NCI-H146 treated with DMSO at 0.1 percent for 48 hours (cell line): ENCODE results near the gene CAMSAP1.

Source experiments
- DNase-seq: peaks from one replicate; lab custom pipeline; 2025; ENCODE audit not compliant: unreplicated experiment; lab: John Stamatoyannopoulos, UW

Gene CAMSAP1

DNA sequence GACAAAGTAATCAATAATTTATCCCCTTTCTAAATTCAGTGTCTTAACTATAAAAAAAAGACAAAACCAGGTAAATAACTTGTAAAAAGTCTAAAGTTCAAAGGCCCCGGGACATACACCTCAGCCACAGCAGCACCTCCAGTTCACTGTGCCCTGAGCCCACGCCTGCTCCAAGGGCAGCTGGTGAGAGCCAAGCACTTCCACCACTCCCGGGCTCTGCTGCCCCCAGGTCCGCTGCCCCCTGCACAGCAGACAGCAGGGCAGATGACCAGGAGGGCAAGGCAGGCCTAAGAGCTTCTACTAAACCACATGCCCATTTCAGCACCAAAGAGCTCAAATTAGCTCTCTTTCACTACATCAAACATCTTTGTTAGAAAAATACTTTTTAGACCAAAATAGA lies 91.9 kb downstream of the CAMSAP1 start:
- no peak for DNase-seq

- no peak for DNase-seq
Observed at GRCh38 chr9:135814421-135815095, 92.8 kb downstream of the CAMSAP1 start.

DNA sequence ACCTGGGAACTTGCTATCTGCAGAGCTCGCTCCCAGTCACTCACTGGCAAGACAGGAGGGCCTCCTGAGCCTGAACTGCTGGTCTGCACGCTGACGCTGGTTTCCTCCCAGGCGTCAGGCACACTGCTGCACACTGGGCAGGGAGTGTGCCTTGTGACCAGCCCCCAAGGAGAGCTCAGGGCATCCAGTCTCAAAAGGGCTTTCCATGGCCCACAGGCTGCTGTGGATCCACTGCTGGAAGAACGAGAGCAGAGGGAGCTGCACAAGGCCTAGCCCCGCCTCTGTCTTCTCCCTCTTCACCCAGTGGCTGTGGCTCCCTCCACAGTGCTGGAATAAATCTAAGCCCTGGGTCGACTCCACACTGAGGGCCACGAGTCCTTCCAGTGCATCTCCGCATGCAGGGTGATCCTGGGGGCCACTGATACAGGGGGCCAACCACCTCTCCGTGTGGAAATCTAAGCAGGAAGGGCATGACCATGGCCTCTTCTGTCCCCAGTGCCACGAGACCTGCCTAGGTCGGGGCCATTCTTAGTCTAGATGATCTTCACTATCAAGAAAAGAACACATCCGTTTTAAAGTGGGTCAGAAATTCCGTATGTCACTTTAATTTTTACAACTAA lies 93.6 kb downstream of the CAMSAP1 start:
- no peak for DNase-seq

- no peak for DNase-seq
Observed at GRCh38 chr9:135812961-135813360, 94.4 kb downstream of the CAMSAP1 start.

DNA sequence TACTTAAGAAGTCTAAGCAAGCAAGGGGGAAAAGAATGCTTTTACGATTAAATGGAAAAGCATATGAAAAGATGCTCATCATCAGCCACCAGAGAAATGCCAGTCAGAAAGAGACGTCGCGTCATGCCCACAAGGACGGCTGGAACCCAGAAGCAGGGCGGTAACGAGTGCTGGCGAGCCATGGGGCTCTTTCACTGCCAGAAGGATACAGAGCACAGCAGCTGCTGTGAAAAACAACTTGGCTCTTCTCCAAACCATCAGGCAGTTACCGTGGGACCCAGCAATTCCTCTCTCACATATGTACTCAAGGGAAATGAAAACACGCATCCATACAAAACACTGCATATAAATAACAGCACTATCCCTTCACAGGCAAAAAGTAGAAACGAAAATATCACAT lies 95.5 kb downstream of the CAMSAP1 start:
- no peak for DNase-seq

DNA sequence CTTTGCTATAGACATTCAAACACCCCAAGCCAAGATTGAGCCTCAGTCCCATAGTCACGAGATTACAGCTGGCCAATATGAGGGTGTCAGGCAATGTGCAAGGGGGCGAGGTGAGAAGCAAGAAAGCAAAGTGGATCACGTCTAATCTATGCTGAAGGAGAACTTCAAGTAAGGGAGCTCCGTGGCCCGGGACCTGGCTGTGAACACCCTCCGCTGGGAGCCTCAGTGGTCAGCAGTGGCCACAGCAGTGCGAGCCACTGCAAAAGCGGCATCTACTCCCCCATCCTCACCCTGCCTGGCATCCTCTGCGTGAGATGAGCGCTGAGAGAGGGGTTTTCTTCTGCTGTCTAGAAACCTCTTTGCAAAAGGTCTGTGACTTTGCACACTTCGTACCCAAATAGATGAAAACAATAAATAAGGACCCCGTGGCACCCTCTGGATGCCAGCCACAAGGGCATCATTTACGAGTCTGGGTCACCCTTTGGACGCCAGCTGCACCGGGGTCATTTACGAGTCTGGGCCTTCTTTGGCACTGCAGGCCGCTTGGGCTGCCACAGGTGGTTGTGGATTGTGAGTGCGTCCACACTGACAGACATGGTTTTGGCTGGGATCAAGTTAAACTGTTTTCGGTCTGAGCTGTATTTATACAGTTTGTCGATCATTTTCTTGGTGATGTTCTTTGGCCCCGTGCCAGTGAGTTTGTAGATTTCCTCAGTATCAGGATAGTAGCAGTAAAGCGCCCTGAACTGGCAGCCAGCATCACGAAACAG lies 96.4 kb downstream of the CAMSAP1 start:
- no peak for DNase-seq

- no peak for DNase-seq
Observed at GRCh38 chr9:135809166-135809565, 98.2 kb downstream of the CAMSAP1 start.

- DNase-seq: no peak
Observed at GRCh38 chr9:135805422-135806022, 101.8 kb downstream of the CAMSAP1 start.

- no peak for DNase-seq
Observed at GRCh38 chr9:135804581-135805421, 102.5 kb downstream of the CAMSAP1 start.

DNA sequence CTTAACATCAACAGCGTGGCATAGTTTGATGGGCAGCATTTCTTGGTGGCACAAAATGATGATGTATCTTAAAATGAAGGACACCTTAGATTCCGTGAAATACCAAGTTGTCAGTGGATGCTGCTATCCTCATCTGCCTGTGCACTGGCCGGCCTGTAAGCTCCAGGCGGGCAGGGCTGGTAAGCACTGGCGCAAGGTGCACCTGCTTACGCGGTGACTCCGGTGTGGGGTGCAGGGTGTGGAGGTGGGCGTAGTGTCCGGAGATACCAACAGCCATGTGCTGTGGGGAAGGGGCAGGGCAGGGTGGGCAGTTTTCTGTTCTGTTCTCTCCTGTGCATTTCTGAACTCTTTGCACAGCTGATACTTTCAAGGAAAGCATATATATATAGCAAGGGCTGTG lies 103.9 kb downstream of the CAMSAP1 start:
- DNase-seq: no peak

GRCh38 chr9:135802876-135803419 lies 104.4 kb downstream of the CAMSAP1 start:
- DNase-seq: no peak

GRCh38 chr9:135801070-135801469 lies 106.3 kb downstream of the CAMSAP1 start:
- no peak for DNase-seq

- no peak for DNase-seq
Observed at GRCh38 chr9:135799261-135799660, 108.1 kb downstream of the CAMSAP1 start.

DNA sequence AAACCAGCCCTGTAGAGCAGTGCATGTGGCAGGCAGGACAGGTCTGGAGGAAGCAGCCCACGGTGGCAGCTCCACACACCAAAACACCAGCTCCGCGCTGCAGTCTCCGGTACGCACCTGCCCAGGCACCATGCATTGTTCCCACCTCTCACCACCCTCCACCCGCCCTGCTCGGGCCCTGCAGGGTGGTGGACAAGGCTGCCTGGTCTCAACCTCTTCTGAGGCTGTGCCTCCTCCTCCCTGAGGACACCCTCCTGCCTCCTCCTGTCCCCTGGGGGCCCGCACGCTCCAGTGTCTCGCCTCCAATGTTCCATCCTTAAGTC lies 109.1 kb downstream of the CAMSAP1 start:
- DNase-seq: no peak

DNA sequence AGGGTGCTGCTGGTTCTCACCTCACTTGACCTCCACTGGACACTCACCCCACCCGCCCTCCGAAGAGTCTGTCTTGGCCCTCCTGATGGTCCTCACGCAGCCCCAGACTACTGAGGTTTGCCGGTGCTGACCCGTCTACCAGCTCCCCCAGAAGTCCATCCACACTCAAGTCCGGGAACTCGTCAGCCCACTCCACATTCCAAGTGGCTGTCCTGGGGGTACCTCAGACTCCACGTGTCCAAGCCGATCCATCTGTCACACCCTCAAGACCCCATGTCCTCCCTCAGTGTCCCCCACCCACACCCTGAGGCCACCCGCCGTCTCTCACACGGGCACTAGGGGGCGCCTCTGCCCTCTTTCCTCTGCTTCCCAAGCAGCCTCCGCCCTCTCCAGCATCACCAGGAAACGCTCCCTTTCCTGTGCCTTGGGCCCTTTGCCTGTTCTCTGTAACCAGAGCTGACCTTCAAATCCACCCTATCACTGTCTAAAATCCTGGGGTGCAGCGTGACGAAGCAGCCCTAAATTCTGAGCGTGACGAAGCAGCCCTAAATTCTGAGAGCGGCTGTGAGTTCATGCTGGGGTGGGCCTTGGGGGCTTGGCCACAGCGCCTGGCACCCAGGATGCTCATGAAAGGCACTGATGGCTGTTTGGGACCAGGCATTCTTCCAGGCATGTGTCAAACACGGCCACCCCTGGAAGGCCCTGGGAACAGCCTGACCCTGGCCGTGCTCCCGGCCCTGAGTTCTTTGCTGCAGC lies 109.7 kb downstream of the CAMSAP1 start:
- no peak for DNase-seq

- no peak for DNase-seq
Observed at GRCh38 chr9:135796784-135797485, 110.4 kb downstream of the CAMSAP1 start.

GRCh38 chr9:135795391-135795790 lies 112.0 kb downstream of the CAMSAP1 start:
- DNase-seq: no peak

DNA sequence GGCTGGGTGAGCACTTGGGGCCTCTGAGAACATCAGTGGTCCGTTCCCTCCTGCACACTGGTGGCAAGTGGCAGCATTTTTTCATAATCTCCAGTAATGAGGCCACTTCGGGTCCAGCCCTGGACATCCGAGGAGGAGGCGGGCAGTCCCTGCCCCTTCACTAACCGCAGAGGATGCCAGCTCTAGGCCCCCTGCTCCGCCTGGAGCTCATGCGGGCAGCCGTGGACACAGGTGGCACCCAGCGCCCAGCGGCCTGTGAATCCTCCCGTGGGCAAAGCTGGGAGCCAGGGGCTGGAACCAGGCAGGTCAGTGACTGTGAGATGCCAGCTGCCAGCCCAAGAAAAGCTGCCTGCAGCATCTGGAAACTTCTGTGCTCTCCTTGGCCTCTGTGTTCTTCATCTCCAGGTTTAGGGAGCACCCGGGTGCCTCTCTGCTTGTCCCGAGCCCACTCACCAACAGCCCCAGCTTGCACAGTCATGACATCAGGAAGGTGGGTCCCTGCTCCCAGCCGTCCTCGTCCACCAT lies 112.9 kb downstream of the CAMSAP1 start:
- no peak for DNase-seq

GRCh38 chr9:135794057-135794335 lies 113.3 kb downstream of the CAMSAP1 start:
- DNase-seq: no peak
